RKO (cell line): Measurements from ENCODE around the gene LRRC23.

Experiments
- DNase-seq: peaks from one replicate; pipeline ENCODE4 v3.0.0-alpha.2; 2016; ENCODE audit warnings: low spot score

LRRC23 gene

DNA sequence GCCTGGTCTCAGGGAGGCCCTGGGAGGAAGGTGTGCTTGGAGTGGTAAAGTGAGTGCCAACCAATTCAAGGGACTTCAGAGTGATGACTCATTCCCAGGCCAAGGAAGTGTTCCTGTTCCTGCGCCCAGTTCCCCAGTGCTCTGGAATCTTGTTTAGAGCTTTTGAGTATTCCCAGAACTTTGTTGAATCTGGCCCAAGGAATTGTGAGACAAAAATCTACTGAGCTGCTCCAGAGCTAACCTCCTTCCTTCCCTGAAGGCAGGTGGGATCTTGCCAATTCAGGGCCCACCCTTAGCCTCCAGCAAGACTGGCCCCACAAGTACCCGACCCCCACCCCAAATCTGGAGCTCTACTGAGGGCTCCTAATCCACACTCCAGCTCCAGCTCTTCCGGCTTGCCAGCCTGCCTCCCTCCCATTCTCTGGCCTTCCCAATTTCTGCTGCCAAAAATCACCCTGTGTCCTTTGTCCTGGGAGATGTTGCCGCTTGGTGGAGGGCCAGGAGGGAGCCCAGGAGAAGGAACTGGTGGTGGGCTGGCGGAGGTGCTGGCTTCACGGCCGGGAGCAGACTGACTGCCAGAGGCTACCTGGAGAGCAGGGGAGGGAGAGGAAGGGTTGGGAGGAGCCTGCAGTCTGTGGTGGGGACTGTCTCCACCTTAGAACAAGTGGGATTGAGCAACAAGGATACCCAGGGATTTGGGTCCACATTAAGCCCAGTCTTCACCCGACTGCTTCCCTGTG lies 21.1 kb downstream of the LRRC23 start:
- peak; percentile 90 for DNase-seq

DNA sequence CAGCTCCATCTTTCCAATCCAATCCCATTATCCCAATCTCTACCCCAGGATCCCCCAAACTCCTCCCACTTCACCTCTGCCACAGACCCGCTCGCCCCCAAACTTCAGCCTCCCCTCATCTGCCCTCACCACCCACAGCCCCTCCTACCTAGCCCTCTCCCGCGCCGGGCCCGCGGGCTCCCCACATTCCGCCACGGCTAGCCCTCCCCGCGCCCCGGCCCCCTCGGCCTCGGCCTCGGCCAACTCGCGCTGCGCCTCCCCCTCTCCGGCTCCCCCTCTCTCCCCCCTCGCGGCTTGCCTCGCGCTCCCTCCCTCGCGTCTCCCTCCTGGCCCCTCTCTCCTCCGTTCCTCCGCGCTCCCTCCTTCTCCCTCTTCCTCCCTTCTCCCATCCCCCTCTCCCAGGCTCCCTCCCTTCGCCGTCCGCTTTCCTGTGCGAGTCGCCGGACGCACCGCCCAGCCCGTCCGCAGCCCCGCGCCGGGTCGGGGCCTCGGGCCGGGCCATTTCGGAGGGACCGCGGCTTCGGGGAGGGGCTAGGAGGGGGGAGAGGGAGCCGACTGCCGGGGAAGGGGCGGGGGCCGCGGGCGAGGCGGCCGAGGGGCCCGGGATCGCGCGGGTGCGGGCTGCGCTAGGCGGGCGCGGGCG lies 22.9 kb downstream of the LRRC23 start, which contains the start of gene ATN1:
Gene ATN1 (plus strand): TSS at position 581 of the 643 bp plus-strand sequence. CDS start 6,043 bp downstream, outside the sequence.
- DNase-seq = peak; percentile 49

DNA sequence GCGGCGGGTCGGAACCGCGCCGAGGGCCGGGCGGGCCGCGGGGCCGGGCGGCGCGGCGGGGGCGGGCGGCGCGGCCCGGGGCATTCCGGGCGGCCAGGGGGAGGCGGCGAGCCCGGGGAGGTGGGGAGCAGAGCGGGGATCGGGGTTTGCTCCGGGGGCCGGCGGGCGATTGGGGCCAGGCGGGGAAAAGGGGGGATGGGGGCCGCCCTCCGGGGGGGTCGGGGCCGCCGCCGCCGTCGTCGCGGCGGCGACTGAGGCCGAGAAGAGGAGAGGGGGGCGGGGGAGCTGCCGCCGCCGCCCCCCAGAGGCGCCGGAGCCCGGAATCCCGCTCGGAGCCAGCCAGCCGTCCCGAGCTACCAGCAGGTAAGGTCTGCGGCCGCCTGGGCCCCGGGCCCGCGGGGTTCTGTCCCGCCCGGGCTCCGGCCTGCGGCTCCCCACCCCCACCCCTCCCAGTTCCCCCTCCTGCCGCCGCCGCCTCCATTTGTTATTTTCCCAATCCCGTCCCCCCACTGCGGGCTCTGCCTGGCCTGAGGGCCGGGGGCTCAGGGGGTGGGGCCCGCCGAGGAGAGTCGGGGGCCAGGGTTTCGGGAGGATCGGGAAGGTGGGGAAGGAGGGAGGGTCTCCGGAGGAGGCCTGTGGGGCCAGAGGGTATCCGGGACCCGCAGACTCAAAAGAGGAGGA lies 23.5 kb downstream of the LRRC23 start:
- DNase-seq = no peak

DNA sequence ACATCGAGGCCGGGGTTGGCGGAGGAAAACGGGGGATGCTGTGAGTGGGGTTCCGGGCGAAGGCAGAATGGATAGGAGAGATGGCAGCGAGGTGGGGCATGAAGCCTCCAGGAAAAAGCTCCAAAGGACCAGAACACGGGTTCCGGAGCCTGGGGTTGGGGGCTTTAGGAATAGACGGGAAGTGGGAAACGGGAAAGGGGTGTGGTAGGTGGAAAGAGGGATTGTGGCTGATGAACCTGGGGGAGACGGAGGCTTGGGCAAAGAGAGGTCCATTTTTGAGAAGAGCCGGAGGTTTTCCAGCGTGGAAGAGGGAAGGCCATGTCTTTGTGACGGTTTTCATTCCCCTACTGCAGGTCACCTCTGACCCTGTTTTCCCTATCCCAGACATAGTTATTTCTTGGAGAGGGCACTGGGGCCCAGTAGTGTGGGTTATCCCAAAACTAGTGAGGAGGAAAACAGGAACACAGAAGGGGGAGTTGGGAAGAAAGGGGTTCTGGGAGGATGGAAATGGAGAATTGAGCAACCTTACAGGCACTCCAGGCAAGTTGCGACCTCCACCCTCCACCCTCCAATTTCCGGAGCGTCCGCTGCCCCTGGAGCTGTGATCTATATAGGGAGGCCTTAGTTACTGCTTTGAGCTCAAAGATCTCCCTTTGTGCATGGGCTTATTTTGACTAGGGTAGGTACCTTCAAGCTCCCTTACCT lies 24.2 kb downstream of the LRRC23 start:
- DNase-seq = peak; percentile 24

DNA sequence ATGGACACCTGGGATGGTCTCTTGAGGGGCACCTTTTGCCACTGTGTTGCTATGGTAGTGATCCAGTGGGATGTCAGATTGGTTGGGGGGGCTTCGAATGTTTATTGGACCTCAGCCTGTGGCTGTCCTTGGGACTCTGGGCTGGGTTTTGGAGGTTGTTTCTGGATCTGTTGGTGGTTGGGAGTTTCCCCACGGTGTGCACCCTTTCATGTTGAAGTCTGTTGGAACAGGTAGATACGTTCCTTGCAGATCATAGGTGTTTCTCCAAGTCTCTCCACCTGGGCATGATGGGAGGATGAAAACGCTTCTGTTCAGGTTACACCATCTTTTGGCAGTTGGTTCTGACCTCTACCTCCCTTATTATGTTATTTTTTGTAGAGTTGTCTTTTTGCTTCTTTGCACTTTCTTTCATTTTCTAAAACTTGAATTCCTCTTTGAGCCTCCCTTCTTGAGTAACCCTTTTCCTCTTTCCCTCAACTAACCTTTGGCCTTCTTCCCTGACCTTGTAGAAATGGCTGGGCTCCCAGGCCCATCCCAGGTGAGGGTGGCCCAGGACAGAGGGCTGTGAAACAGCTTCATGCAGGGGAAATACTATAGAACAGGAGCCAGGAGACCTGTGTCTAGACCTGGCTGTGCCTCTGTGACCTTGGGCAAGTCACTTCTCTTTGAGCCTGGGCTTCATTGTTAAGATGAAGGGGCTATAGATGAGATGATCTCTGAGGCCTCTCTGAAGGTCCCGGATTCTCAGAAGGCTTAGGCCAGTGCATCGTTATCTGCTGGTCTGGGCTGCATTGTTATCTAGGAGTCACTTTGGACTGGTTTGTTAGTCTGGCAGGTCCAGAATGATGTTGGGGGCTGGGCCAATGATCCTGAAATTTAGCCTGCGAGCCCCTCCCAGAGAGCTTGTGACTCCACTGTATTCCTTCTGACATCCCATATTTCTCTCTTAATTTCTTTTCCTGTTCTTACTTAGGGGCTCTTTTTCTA lies 25.1 kb downstream of the LRRC23 start:
- DNase-seq = no peak

DNA sequence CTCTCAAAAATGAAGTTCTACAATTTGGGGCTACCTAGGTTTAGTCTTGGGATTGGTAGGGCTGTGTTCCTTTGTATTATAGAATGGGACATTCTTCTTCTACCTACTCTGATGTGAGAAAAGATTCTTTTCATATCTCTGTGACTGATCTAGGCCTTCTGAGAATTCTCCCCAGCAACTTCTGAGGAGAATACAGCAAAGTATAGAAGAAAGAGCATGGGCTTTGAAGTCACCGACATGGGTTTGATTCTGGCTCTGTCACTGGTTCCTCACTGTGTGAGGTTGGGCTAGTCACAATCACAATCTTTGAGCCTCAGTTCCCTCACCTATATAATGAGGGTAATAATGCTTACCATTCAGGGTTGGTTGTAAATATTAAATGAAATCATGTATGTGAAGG lies 28.1 kb downstream of the LRRC23 start:
- DNase-seq = no peak

DNA sequence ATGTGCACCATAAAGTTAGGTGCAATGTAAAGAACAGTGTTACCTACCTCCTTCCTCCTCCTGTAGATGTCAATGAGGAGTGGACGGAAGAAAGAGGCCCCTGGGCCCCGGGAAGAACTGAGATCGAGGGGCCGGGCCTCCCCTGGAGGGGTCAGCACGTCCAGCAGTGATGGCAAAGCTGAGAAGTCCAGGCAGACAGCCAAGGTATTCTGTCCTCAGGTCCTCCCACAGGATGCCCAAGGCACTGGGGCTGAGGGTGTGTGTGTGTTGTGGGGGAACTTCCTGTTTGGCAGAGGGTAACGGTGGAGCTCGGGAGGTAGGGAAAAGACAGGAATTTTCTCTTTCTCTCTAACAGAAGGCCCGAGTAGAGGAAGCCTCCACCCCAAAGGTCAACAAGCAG lies 29.5 kb downstream of the LRRC23 start:
- DNase-seq = no peak

DNA sequence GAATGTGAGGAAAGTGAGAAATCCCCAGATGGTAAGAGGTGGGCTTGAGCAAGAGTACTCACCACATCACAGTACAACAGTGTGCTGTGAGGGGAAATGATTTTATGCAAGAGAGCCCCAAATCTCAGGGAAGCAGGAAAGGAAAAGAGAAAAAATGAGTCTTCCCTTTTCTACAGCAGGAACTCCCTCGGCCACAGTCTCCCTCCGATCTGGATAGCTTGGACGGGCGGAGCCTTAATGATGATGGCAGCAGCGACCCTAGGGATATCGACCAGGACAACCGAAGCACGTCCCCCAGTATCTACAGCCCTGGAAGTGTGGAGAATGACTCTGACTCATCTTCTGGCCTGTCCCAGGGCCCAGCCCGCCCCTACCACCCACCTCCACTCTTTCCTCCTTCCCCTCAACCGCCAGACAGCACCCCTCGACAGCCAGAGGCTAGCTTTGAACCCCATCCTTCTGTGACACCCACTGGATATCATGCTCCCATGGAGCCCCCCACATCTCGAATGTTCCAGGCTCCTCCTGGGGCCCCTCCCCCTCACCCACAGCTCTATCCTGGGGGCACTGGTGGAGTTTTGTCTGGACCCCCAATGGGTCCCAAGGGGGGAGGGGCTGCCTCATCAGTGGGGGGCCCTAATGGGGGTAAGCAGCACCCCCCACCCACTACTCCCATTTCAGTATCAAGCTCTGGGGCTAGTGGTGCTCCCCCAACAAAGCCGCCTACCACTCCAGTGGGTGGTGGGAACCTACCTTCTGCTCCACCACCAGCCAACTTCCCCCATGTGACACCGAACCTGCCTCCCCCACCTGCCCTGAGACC lies 31.0 kb downstream of the LRRC23 start:
- no peak for DNase-seq

DNA sequence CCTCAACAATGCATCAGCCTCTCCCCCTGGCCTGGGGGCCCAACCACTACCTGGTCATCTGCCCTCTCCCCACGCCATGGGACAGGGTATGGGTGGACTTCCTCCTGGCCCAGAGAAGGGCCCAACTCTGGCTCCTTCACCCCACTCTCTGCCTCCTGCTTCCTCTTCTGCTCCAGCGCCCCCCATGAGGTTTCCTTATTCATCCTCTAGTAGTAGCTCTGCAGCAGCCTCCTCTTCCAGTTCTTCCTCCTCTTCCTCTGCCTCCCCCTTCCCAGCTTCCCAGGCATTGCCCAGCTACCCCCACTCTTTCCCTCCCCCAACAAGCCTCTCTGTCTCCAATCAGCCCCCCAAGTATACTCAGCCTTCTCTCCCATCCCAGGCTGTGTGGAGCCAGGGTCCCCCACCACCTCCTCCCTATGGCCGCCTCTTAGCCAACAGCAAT lies 31.6 kb downstream of the LRRC23 start:
- no peak for DNase-seq

DNA sequence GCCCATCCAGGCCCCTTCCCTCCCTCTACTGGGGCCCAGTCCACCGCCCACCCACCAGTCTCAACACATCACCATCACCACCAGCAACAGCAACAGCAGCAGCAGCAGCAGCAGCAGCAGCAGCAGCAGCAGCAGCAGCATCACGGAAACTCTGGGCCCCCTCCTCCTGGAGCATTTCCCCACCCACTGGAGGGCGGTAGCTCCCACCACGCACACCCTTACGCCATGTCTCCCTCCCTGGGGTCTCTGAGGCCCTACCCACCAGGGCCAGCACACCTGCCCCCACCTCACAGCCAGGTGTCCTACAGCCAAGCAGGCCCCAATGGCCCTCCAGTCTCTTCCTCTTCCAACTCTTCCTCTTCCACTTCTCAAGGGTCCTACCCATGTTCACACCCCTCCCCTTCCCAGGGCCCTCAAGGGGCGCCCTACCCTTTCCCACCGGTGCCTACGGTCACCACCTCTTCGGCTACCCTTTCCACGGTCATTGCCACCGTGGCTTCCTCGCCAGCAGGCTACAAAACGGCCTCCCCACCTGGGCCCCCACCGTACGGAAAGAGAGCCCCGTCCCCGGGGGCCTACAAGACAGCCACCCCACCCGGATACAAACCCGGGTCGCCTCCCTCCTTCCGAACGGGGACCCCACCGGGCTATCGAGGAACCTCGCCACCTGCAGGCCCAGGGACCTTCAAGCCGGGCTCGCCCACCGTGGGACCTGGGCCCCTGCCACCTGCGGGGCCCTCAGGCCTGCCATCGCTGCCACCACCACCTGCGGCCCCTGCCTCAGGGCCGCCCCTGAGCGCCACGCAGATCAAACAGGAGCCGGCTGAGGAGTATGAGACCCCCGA lies 32.2 kb downstream of the LRRC23 start:
- no peak for DNase-seq

DNA sequence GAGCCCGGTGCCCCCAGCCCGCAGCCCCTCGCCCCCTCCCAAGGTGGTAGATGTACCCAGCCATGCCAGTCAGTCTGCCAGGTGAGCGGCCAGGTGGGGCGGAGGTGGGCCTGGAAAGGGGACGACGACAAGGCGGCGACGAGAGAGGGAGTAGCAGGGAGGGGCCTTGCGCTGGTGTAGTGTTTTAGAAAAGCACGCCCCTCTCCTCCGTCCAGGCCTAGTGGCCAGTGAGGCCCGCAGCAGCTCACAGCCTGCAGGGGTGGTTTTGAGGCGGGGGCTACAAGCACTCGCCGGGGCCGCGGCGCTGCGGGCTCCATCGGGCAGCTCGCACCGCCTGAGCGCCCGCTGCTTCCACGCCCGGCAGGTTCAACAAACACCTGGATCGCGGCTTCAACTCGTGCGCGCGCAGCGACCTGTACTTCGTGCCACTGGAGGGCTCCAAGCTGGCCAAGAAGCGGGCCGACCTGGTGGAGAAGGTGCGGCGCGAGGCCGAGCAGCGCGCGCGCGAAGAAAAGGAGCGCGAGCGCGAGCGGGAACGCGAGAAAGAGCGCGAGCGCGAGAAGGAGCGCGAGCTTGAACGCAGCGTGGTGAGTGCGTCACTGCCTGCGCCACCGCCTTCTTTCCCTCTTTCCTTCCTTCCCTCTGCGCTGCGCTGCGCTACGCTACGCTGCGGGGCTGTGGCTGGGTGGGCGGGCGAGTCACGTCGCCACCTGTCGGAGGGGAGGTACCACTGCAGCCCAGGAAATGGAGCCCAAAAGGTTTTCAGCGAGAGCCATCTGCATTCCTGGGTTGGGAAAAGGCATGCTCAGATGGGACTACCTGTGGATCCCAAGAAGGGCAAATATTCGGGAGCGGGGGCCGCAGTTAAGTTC lies 33.1 kb downstream of the LRRC23 start:
- DNase-seq = peak; percentile 94

DNA sequence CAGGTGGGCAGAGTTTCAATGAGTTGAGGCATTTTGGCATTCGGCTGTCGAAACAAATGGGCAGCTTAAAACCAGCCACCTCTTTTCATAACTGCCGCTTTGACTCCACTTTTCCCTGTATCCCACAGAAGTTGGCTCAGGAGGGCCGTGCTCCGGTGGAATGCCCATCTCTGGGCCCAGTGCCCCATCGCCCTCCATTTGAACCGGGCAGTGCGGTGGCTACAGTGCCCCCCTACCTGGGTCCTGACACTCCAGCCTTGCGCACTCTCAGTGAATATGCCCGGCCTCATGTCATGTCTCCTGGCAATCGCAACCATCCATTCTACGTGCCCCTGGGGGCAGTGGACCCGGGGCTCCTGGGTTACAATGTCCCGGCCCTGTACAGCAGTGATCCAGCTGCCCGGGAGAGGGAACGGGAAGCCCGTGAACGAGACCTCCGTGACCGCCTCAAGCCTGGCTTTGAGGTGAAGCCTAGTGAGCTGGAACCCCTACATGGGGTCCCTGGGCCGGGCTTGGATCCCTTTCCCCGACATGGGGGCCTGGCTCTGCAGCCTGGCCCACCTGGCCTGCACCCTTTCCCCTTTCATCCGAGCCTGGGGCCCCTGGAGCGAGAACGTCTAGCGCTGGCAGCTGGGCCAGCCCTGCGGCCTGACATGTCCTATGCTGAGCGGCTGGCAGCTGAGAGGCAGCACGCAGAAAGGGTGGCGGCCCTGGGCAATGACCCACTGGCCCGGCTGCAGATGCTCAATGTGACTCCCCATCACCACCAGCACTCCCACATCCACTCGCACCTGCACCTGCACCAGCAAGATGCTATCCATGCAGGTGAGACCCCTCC lies 34.0 kb downstream of the LRRC23 start:
- no peak for DNase-seq

DNA sequence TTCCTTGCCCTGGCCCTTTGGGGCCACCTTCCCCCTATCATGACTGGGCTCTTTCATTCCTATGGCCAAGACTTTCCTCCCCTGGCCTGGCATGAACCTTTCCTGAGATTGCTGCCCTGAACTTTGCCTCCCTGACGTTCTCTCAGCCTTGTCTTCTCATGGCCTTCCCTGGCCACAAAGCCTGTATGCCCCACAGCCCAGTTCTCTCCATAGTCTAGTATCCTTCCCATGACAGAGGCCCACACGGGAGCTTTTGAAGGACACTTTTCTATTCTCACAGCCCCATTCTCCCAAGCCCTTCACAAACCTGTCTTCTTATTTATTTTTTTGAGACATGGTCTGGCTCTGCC lies 34.5 kb downstream of the LRRC23 start:
- no peak for DNase-seq

DNA sequence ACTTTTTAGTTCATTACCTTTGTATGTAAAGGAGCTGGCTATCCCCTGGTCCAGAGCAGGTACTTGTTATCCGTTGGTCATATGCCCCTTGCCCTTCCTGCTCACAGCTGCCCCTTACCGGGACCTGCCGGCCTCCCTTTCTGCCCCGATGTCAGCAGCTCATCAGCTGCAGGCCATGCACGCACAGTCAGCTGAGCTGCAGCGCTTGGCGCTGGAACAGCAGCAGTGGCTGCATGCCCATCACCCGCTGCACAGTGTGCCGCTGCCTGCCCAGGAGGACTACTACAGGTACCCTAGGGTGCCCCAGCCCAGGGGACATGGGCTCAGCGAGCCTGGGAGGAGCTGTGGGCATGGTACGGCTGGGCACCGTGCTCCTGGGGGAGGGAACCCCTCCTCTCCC lies 36.6 kb downstream of the LRRC23 start:
- no peak for DNase-seq

DNA sequence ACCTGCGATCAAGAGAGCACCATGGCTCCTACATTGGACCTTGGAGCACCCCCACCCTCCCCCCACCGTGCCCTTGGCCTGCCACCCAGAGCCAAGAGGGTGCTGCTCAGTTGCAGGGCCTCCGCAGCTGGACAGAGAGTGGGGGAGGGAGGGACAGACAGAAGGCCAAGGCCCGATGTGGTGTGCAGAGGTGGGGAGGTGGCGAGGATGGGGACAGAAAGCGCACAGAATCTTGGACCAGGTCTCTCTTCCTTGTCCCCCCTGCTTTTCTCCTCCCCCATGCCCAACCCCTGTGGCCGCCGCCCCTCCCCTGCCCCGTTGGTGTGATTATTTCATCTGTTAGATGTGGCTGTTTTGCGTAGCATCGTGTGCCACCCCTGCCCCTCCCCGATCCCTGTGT lies 37.2 kb downstream of the LRRC23 start:
- DNase-seq = no peak

DNA sequence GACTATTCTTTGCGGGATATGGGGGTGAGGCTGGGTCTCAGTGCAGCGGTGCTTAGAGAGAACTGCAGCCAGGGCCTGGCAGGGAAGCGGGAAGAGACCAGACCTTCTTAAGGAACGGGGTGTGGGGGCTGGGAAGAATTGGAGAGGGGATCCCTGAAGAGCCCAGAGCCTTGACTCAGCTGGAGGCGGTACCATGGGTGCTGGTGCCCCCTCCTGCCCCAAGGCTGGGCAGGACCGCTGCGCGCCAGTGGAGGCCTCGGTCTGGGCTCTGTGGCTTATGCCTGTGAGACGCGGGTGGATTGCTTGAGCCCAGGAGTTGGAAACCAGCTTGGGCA lies 37.7 kb downstream of the LRRC23 start:
- no peak for DNase-seq

DNA sequence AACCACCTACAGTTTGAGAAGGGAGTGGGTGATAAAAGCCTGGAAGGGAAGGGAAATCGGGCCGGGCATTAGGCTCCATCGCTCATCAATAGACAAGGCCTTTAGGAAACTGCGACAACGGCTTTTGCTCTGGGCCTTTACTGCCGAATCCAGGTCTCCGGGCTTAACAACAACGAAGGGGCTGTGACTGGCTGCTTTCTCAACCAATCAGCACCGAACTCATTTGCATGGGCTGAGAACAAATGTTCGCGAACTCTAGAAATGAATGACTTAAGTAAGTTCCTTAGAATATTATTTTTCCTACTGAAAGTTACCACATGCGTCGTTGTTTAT lies 38.7 kb downstream of the LRRC23 start:
- DNase-seq = peak; percentile 94
